H1 (cell line): ENCODE results near the gene NEK11. TPM values are rescaled to one million over a fixed set of nuclear protein-coding genes. Genes with fewer than 3 reads are reported as not detected.

Experiments
- CTCF ChIA-PET: fragments of 300-600 bp; sonication (Branson Sonifier 250); formaldehyde crosslinking; loops from one replicate; lab custom pipeline; 2021; ENCODE audit not compliant: partially characterized antibody; lab: Charles Lee
- POLR2A ChIA-PET: fragments of 300-600 bp; sonication (Branson Sonifier 250); formaldehyde crosslinking; loops from one replicate; lab custom pipeline; 2021; ENCODE audit warnings: inconsistent platforms; ENCODE audit not compliant: partially characterized antibody; lab: Charles Lee
- DNase-seq, 2 experiments: peaks; one replicate each; pipeline versions ENCODE4 v3.0.0 to v3.0.0-alpha.2; 2010 to 2022; ENCODE audit warnings: low spot score in 2 of 2, low read depth in 1 of 2, mixed read lengths in 1 of 2
- FAIRE-seq: peaks from 2 replicates; lab custom pipeline; 2011; peaks lifted over from hg19 to GRCh38; lab: Jason Lieb, UNC
- H2AFZ ChIP-seq: 2 replicates; pipeline ENCODE4 v1.8.1; 2012; ENCODE audit warnings: low read length, inconsistent platforms
- H2AK5ac ChIP-seq: 2 replicates; pipeline ENCODE4 v1.6.1; 2013; ENCODE audit warnings: low read depth, low read length
- H2BK120ac ChIP-seq: replicated peaks from 2 replicates; pipeline ENCODE3; 2013; ENCODE audit warnings: low read depth, low read length, inconsistent platforms
- H2BK12ac ChIP-seq: 2 replicates; pipeline ENCODE4 v1.6.1; 2013; ENCODE audit warnings: low read depth, low read length
- H2BK15ac ChIP-seq: 2 replicates; pipeline ENCODE4 v1.6.1; 2013; ENCODE audit warnings: low read length
- H2BK20ac ChIP-seq: 2 replicates; pipeline ENCODE4 v1.6.1; 2013; ENCODE audit warnings: low read length
- H2BK5ac ChIP-seq: 2 replicates; pipeline ENCODE4 v1.6.1; 2013; ENCODE audit warnings: low read depth, low read length
- H3K14ac ChIP-seq: 2 replicates; pipeline ENCODE4 v1.6.1; 2013; ENCODE audit warnings: inconsistent platforms; ENCODE audit not compliant: insufficient read length
- H3K18ac ChIP-seq: 2 replicates; pipeline ENCODE4 v1.6.1; 2013; ENCODE audit warnings: low read length; ENCODE audit errors: extremely low read depth
- H3K23ac ChIP-seq: 2 replicates; pipeline ENCODE4 v1.6.1; 2013; ENCODE audit warnings: inconsistent platforms; ENCODE audit not compliant: insufficient read length
- H3K23me2 ChIP-seq: 2 replicates; pipeline ENCODE4 v1.6.1; 2013; ENCODE audit warnings: low read depth, low read length
- H3K27ac ChIP-seq: 2 replicates; pipeline ENCODE4 v1.6.1; 2011; ENCODE audit warnings: low read depth, low read length, inconsistent platforms
- H3K27me3 ChIP-seq, 4 experiments: replicated peaks in 1 of 4; 1 replicate in 1 of 4; 2 replicates in 3 of 4; pipeline versions ENCODE4 v1.6.1 to v1.8.1; 2011 to 2013; ENCODE audit warnings: low read length in 3 of 4, mild to moderate bottlenecking in 3 of 4, inconsistent platforms in 2 of 4, mixed read lengths in 2 of 4, moderate library complexity in 1 of 4; ENCODE audit not compliant: control insufficient read depth in 3 of 4, insufficient read depth in 3 of 4; ENCODE audit errors: extremely low read depth in 1 of 4
- H3K36me3 ChIP-seq, 4 experiments: 2 replicates each; pipeline versions ENCODE4 v1.6.1 to v1.8.1; 2011 to 2013; ENCODE audit warnings: mild to moderate bottlenecking in 4 of 4, low read length in 3 of 4, moderate library complexity in 2 of 4, control low read depth in 1 of 4, inconsistent platforms in 1 of 4; ENCODE audit not compliant: insufficient read depth in 4 of 4, control insufficient read depth in 2 of 4
- H3K4ac ChIP-seq: replicated peaks from 2 replicates; pipeline ENCODE3; 2013; ENCODE audit warnings: low read length, low read depth, mixed read lengths, inconsistent platforms; ENCODE audit not compliant: insufficient read length
- H3K4me1 ChIP-seq, 4 experiments: replicated peaks in 1 of 4; 1 replicate in 1 of 4; 2 replicates in 3 of 4; pipeline versions ENCODE4 v1.6.1 to v1.8.1; 2011 to 2013; ENCODE audit warnings: low read length in 3 of 4, inconsistent platforms in 2 of 4, mixed read lengths in 1 of 4; ENCODE audit not compliant: insufficient read depth in 4 of 4, control insufficient read depth in 3 of 4
- H3K4me2 ChIP-seq, 2 experiments: 2 replicates each; pipeline versions ENCODE4 v1.6.1 to v1.8.1; 2011 to 2013; ENCODE audit warnings: low read depth in 2 of 2, low read length in 2 of 2, control low read depth in 1 of 2, inconsistent platforms in 1 of 2, mild to moderate bottlenecking in 1 of 2; ENCODE audit not compliant: insufficient read depth in 1 of 2
- H3K4me3 ChIP-seq, 4 experiments: fragments of 200-600, 300-600 bp in 1 of 4; sonication (generic), shearing (Covaris generic), sonication (Bioruptor Twin) in 1 of 4; 2 replicates each; pipeline versions ENCODE4 v1.5.1 to v1.8.1; 2011 to 2016; ENCODE audit warnings: low read length in 4 of 4, low read depth in 3 of 4, control low read depth in 2 of 4, inconsistent platforms in 2 of 4, mild to moderate bottlenecking in 2 of 4, mixed read lengths in 1 of 4, moderate library complexity in 1 of 4; ENCODE audit not compliant: insufficient read depth in 2 of 4; ENCODE audit errors: extremely low read depth in 1 of 4
- H3K56ac ChIP-seq: replicated peaks from 2 replicates; pipeline ENCODE3; 2013; ENCODE audit warnings: low read depth, mild to moderate bottlenecking, mixed read lengths, low read length, inconsistent platforms; ENCODE audit not compliant: insufficient read length
- H3K79me1 ChIP-seq: 2 replicates; pipeline ENCODE4 v1.6.1; 2013; ENCODE audit warnings: low read depth, low read length, control low read depth
- H3K79me2 ChIP-seq, 2 experiments: 2 replicates each; pipeline versions ENCODE4 v1.6.1 to v1.8.1; 2012 to 2013; ENCODE audit warnings: low read length in 2 of 2, mild to moderate bottlenecking in 2 of 2, inconsistent platforms in 1 of 2; ENCODE audit not compliant: insufficient read depth in 2 of 2, control insufficient read depth in 1 of 2
- H3K9ac ChIP-seq, 4 experiments: replicated peaks in 1 of 4; 1 replicate in 1 of 4; 2 replicates in 3 of 4; pipeline versions ENCODE4 v1.6.1 to v1.8.1; 2011 to 2013; ENCODE audit warnings: low read depth in 3 of 4, low read length in 3 of 4, control low read depth in 2 of 4, mild to moderate bottlenecking in 2 of 4, moderate library complexity in 2 of 4, inconsistent platforms in 1 of 4; ENCODE audit errors: extremely low read depth in 1 of 4
- H3K9me3 ChIP-seq, 2 experiments: 2 replicates each; pipeline versions ENCODE4 v1.6.1 to v1.8.1; 2012 to 2013; ENCODE audit warnings: mild to moderate bottlenecking in 2 of 2, moderate library complexity in 2 of 2, control low read depth in 1 of 2, inconsistent platforms in 1 of 2, low read depth in 1 of 2, low read length in 1 of 2, mixed read lengths in 1 of 2; ENCODE audit not compliant: insufficient read depth in 2 of 2
- H4K20me1 ChIP-seq, 2 experiments: replicated peaks in 1 of 2; 2 replicates each; pipeline versions ENCODE3 to v1.8.1; 2011 to 2013; ENCODE audit warnings: inconsistent platforms in 2 of 2, low read length in 2 of 2, mild to moderate bottlenecking in 1 of 2; ENCODE audit not compliant: insufficient read depth in 2 of 2, control insufficient read depth in 1 of 2
- H4K5ac ChIP-seq: 2 replicates; pipeline ENCODE4 v1.6.1; 2013; ENCODE audit warnings: low read length, low read depth, mixed read lengths, inconsistent platforms; ENCODE audit not compliant: insufficient read length
- H4K8ac ChIP-seq: 2 replicates; pipeline ENCODE4 v1.8.0; 2013; ENCODE audit warnings: mild to moderate bottlenecking, moderate library complexity, low read length, inconsistent platforms; ENCODE audit not compliant: insufficient read depth; ENCODE audit errors: extremely low read depth
- H4K91ac ChIP-seq: replicated peaks from 2 replicates; pipeline ENCODE3; 2013; ENCODE audit warnings: low read length, mixed read lengths, inconsistent platforms; ENCODE audit not compliant: insufficient read length
- BACH1 ChIP-seq: IDR thresholded peaks from 2 replicates; pipeline ENCODE4 v1.6.1; 2012; ENCODE audit warnings: low read length, improper control_type of control experiment
- CBX5 ChIP-seq: fragments of 300-800, 300-1000 bp; sonication (generic); IDR thresholded peaks from 2 replicates; pipeline ENCODE4 v1.7.1; 2016; ENCODE audit warnings: antibody characterized with exemption, low read length, low read depth
- CEBPB ChIP-seq: IDR thresholded peaks from 2 replicates; pipeline ENCODE4 v1.6.1; 2012; ENCODE audit warnings: low read depth, low read length
- CHD2 ChIP-seq: IDR thresholded peaks from 2 replicates; pipeline ENCODE4 v1.6.1; 2012; ENCODE audit warnings: low read length, improper control_type of control experiment
- EP300 ChIP-seq, 2 experiments: IDR thresholded peaks; 1 replicate in 1 of 2; 2 replicates in 1 of 2; pipeline ENCODE4 v1.6.1; 2011 to 2012; ENCODE audit warnings: low read depth in 2 of 2, low read length in 2 of 2, mild to moderate bottlenecking in 2 of 2, borderline replicate concordance in 1 of 2, inconsistent platforms in 1 of 2, moderate library complexity in 1 of 2
- GTF2F1 ChIP-seq: IDR thresholded peaks from 2 replicates; pipeline ENCODE4 v1.6.1; 2012; ENCODE audit warnings: low read depth, low read length, improper control_type of control experiment, borderline replicate concordance
- MAFK ChIP-seq: IDR thresholded peaks from 2 replicates; pipeline ENCODE4 v1.6.1; 2012; ENCODE audit warnings: low read depth, mild to moderate bottlenecking, improper control_type of control experiment, low read length
- RFX5 ChIP-seq: IDR thresholded peaks from 2 replicates; pipeline ENCODE4 v1.6.1; 2011; ENCODE audit warnings: low read depth, low read length, improper control_type of control experiment, borderline replicate concordance
- RXRA ChIP-seq: IDR thresholded peaks from 2 replicates; pipeline ENCODE4 v1.6.1; 2011; ENCODE audit warnings: low read depth, mild to moderate bottlenecking, low read length, moderate library complexity; ENCODE audit not compliant: insufficient read depth
- SIN3A ChIP-seq, 2 experiments: IDR thresholded peaks in 1 of 2; conservative IDR thresholded peaks in 1 of 2; 2 replicates each; pipeline ENCODE4 v1.6.1; 2011 to 2012; ENCODE audit warnings: low read length in 2 of 2, improper control_type of control experiment in 1 of 2, low read depth in 1 of 2, mild to moderate bottlenecking in 1 of 2
- WGBS, 2 experiments: shearing (Covaris generic) in 1 of 2; methylation state at CpG; one replicate each; pipeline versions ENCODE4 v1.1.6 to v1.1.7; 2013 to 2015; ENCODE audit warnings: low lambda C conversion rate in 2 of 2, mixed read lengths in 2 of 2, inconsistent platforms in 1 of 2, low coverage in 1 of 2, missing lambda C conversion rate in 1 of 2; ENCODE audit not compliant: insufficient replicate concordance in 2 of 2, insufficient coverage in 1 of 2, insufficient read length in 1 of 2; ENCODE audit errors: extremely low coverage in 1 of 2, missing lambda C conversion rate in 1 of 2; 5-methylcytosine and 5-hydroxymethylcytosine counted together
- polyA plus RNA-seq, 7 experiments: library from polyadenylated mRNA; depleted of rRNA in 3 of 7; stranded (reverse) in 5 of 7; unstranded in 2 of 7; fragments of >200 nt in 5 of 7; fragments of 200-250 nt in 2 of 7; gene quantifications; 1 replicate in 5 of 7; 2 replicates in 1 of 7; 4 replicates in 1 of 7; pipeline versions ENCODE4 v1.2.1 to v1.2.3, GENCODE V29; 2011 to 2013; ENCODE audit warnings: missing spikeins in 2 of 7, mixed read lengths in 2 of 7
- total RNA-seq: library from RNA; stranded (reverse); fragmentation: NEBNext Ultra II Directional; extraction: Animal tissue kit (Norgen Biotek cat#: 25700); gene quantifications from 2 replicates; pipeline ENCODE4 v1.2.1, GENCODE V29; 2021
- TF ChIP-seq, protein P1 (sequence below): IDR thresholded peaks from 2 replicates; pipeline ENCODE4 v1.6.1; 2012; ENCODE audit warnings: inconsistent platforms

The NEK11 gene
- total and polyA plus RNA-seq, 2 of the 8 experiments (the other 6 are each of a cell fraction or from before 2014, with no cell fraction given), result 0.60 TPM; not detected in 1

DNA sequence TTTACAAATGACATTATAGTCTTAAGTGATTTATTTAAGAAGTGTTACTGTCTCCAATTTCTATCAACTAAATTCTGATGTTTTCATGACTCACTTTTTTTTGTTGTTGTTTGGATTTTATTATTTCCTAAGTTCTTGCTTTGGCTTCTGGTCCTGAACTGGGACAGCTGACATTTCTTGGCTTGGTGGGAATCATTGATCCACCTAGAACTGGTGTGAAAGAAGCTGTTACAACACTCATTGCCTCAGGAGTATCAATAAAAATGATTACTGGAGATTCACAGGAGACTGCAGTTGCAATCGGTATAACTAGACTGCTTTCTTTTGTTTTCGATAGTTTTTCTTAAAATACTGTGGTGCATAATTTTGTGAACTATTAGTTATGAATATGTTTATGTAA is 47.6 kb upstream of the NEK11 start:
- no peak overlapping the region for H4K91ac ChIP-seq
- H3K27ac ChIP-seq, result no peak overlapping the region
- H2BK15ac ChIP-seq, result no peak overlapping the region
- WGBS, 2 experiments, result 91% methylated on average over 2 of the region's 2 CpGs; no CpG with 5 or more reads in 1 of the 2 experiments
- H2BK5ac ChIP-seq, result no peak overlapping the region
- no peaks in the 10 kb centered on the region for H3K79me1 ChIP-seq
- H2AFZ ChIP-seq, result no peak overlapping the region
- H3K23me2 ChIP-seq, result no peaks in the 10 kb centered on the region
- no peak overlapping the region for H3K14ac ChIP-seq
- no peak overlapping the region for H3K56ac ChIP-seq
- no peak overlapping the region for H3K9ac ChIP-seq
- H3K9me3 ChIP-seq, result no peaks in the 10 kb centered on the region
- no peak overlapping the region for H4K5ac ChIP-seq
- H2BK12ac ChIP-seq, result no peak overlapping the region
- H3K23ac ChIP-seq, result no peak overlapping the region
- H3K18ac ChIP-seq, result no peak overlapping the region
- H3K4me3 ChIP-seq, result no peak overlapping the region
- H3K27me3 ChIP-seq, result no peaks in the 10 kb centered on the region
- peaks cover 0 to 3% (median 1%) of the 10 kb centered on the region in 4 experiments; a peak in 3 of 7 replicates for H3K4me1 ChIP-seq
- no peak overlapping the region for H2BK20ac ChIP-seq
- no peak overlapping the region for H2AK5ac ChIP-seq
- H4K20me1 ChIP-seq, result peaks cover 0 to 2% of the 10 kb centered on the region in 2 experiments
- no peaks in the 10 kb centered on the region for H3K79me2 ChIP-seq
- FAIRE-seq (no peak), DNase-seq (no peak)
- POLR2A ChIA-PET, result no interaction called here
- no peak overlapping the region for H3K4me2 ChIP-seq
- CTCF ChIA-PET, result no interaction called here
- no peak for TF ChIP-seq CEBPB
- TF ChIP-seq, protein P1, sequence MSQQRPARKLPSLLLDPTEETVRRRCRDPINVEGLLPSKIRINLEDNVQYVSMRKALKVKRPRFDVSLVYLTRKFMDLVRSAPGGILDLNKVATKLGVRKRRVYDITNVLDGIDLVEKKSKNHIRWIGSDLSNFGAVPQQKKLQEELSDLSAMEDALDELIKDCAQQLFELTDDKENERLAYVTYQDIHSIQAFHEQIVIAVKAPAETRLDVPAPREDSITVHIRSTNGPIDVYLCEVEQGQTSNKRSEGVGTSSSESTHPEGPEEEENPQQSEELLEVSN, result no peak
- no peak for TF ChIP-seq CBX5
- no peak for TF ChIP-seq BACH1
- no peak for TF ChIP-seq CHD2
- TF ChIP-seq EP300 (IDR thresholded peaks at IDR 0.05; ENCODE audit: borderline replicate concordance in 1 of 2, low read depth in 2 of 2, low read length in 2 of 2), result no peak
- TF ChIP-seq SIN3A (conservative IDR thresholded peaks at IDR 0.05 in 1 of 2, IDR thresholded peaks at IDR 0.05 in 1 of 2; ENCODE audit: low read depth in 1 of 2, low read length in 2 of 2), result no peak
- TF ChIP-seq MAFK, result no peak
- TF ChIP-seq RXRA, result no peak
- no peak for TF ChIP-seq RFX5
- TF ChIP-seq GTF2F1, result no peak
- H3K4ac ChIP-seq, result no peak overlapping the region
- no peak overlapping the region for H4K8ac ChIP-seq
- no peak overlapping the region for H2BK120ac ChIP-seq
- peaks cover 0 to 14% (median 1%) of the 10 kb centered on the region in 4 experiments; a peak in 3 of 8 replicates for H3K36me3 ChIP-seq
